HepG2 (cell line): ENCODE results near the gene PCDHGA7. TPM values are rescaled to one million over a fixed set of nuclear protein-coding genes. Genes with fewer than 3 reads are reported as not detected.
A peak's percentile ranks its signal among the peaks of the same experiment; 100 is the strongest.

ENCODE experiments used
- GABPA ChIP-seq, 2 experiments: IDR thresholded peaks; 2 replicates each; pipeline ENCODE4 v1.6.1; 2011 to 2016; ENCODE audit warnings: low read depth in 2 of 2, low read length in 1 of 2, missing biosample characterization in 1 of 2, missing genetic modification characterization in 1 of 2
- HNRNPUL1 ChIP-seq: fragments of 200-400 bp; formaldehyde crosslinking; IDR thresholded peaks from 2 replicates; pipeline ENCODE4 v1.6.1; 2017; ENCODE audit warnings: low read depth, mild to moderate bottlenecking, low read length, moderate library complexity
- HOXA3 ChIP-seq: sonication (generic); formaldehyde crosslinking; IDR thresholded peaks from 2 replicates; pipeline ENCODE4 v1.5.0; 2020; ENCODE audit warnings: missing genetic modification reagents
- NFYC ChIP-seq: IDR thresholded peaks from 2 replicates; pipeline ENCODE4 v1.6.1; 2016; ENCODE audit warnings: missing genetic modification reagents, missing compliant biosample characterization
- RARA ChIP-seq: IDR thresholded peaks from 2 replicates; pipeline ENCODE4 v1.6.1; 2016; ENCODE audit warnings: missing genetic modification reagents, missing compliant biosample characterization
- RXRB ChIP-seq: IDR thresholded peaks from 2 replicates; pipeline ENCODE4 v1.6.1; 2016; ENCODE audit warnings: borderline replicate concordance, missing genetic modification reagents, missing compliant biosample characterization
- TBP ChIP-seq: sonication (generic); formaldehyde crosslinking; IDR thresholded peaks from 2 replicates; pipeline ENCODE4 v1.5.0; 2020; ENCODE audit warnings: missing genetic modification reagents
- XBP1 ChIP-seq: sonication (generic); formaldehyde crosslinking; IDR thresholded peaks from 2 replicates; pipeline ENCODE4 v1.5.0; 2020; ENCODE audit warnings: missing genetic modification reagents
- ZNF160 ChIP-seq: sonication (generic); formaldehyde crosslinking; IDR thresholded peaks from 2 replicates; pipeline ENCODE4 v1.8.0; 2022; ENCODE audit warnings: mild to moderate bottlenecking, inconsistent platforms, missing genetic modification reagents
- ZNF205 ChIP-seq: IDR thresholded peaks from 2 replicates; pipeline ENCODE4 v1.6.1; 2018; ENCODE audit warnings: missing biosample characterization, missing genetic modification reagents
- ZNF251 ChIP-seq: sonication (generic); formaldehyde crosslinking; IDR thresholded peaks from 2 replicates; pipeline ENCODE4 v1.9.0; 2021; ENCODE audit warnings: mild to moderate bottlenecking, missing genetic modification reagents
- ZNF274 ChIP-seq: sonication (generic); formaldehyde crosslinking; IDR thresholded peaks from 2 replicates; pipeline ENCODE4 v1.5.1; 2020; ENCODE audit warnings: mild to moderate bottlenecking, missing genetic modification reagents
- ZNF468 ChIP-seq: sonication (generic); formaldehyde crosslinking; IDR thresholded peaks from 2 replicates; pipeline ENCODE4 v1.8.0; 2022; ENCODE audit warnings: mild to moderate bottlenecking, moderate library complexity, missing genetic modification reagents
- ZNF510 ChIP-seq: sonication (generic); formaldehyde crosslinking; IDR thresholded peaks from 2 replicates; pipeline ENCODE4 v1.4.0; 2020; ENCODE audit warnings: low read depth, mild to moderate bottlenecking, missing genetic modification reagents
- ZNF570 ChIP-seq: sonication (generic); formaldehyde crosslinking; IDR thresholded peaks from 2 replicates; pipeline ENCODE4 v1.4.0; 2020; ENCODE audit warnings: mild to moderate bottlenecking, missing genetic modification reagents, borderline replicate concordance
- polyA plus RNA-seq, 8 experiments: library from polyadenylated mRNA; depleted of rRNA in 3 of 8; stranded (reverse) in 7 of 8; unstranded in 1 of 8; fragments of >200 nt; fragmentation: Illumina TruSeq in 4 of 8; extraction: Trizol in 4 of 8; gene quantifications; 2 replicates each; pipeline versions ENCODE4 v1.2.1 to v1.2.3, GENCODE V29; 2011 to 2016; ENCODE audit warnings: low read depth in 4 of 8, missing spikeins in 1 of 8, mixed read lengths in 1 of 8; ENCODE audit not compliant: insufficient read depth in 1 of 8
- total RNA-seq, 5 experiments: library from RNA; depleted of rRNA; stranded (reverse); fragments of >200 nt; fragmentation: Illumina TruSeq; extraction: Trizol; gene quantifications; 2 replicates each; pipeline ENCODE4 v1.2.3, GENCODE V29; 2016; ENCODE audit warnings: low read depth in 1 of 5
- TF ChIP-seq, protein P1 (sequence below): sonication (generic); formaldehyde crosslinking; IDR thresholded peaks from 2 replicates; pipeline ENCODE4 v1.4.0; 2020; ENCODE audit warnings: missing genetic modification reagents, low read depth, mild to moderate bottlenecking, borderline replicate concordance
- TF ChIP-seq, protein P2 (sequence below): sonication (generic); formaldehyde crosslinking; IDR thresholded peaks from 2 replicates; pipeline ENCODE4 v1.4.0; 2020; ENCODE audit warnings: missing genetic modification reagents
- TF ChIP-seq, protein P3 (sequence below), 2 experiments: sonication (generic) in 1 of 2; formaldehyde crosslinking in 1 of 2; IDR thresholded peaks; 2 replicates each; pipeline versions ENCODE4 v1.4.0 to v1.6.1; 2018 to 2020; ENCODE audit warnings: missing genetic modification reagents in 2 of 2, borderline replicate concordance in 1 of 2, low read depth in 1 of 2, mild to moderate bottlenecking in 1 of 2, missing biosample characterization in 1 of 2
- TF ChIP-seq, protein P4 (sequence below): sonication (generic); formaldehyde crosslinking; IDR thresholded peaks from 2 replicates; pipeline ENCODE4 v1.5.0; 2020; ENCODE audit warnings: missing genetic modification reagents

Gene PCDHGA7
- total and polyA plus RNA-seq, 2 of the 13 experiments (the other 11 are each of a cell fraction or from before 2014, with no cell fraction given) = 0.11 to 0.31 TPM

DNA sequence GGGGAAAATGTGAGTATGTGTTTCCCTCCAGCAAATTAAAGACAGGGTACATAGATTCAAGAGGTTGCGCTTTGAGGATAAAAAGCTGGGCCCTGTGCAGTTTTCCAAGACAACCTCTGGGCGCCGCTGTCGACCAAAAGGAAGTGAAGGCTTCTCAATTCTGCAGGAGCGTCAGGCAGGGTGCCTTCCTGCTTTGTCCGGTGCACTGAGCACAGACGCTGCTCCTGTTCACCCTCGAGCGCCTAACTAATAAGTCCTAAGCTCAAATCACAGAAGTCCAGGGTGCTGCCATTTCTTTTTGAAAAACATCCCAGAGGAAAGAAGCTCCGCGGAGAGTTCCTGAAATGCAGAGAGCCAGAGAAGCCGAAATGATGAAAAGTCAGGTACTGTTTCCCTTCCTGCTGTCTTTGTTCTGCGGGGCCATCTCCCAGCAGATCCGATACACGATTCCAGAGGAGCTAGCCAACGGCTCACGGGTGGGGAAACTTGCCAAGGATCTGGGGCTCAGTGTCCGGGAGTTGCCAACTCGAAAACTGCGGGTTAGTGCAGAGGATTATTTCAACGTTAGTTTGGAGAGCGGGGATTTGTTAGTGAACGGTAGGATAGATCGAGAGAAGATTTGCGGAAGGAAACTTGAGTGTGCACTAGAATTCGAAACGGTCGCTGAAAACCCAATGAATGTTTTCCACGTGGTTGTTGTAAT, 32.5 kb upstream of the PCDHGA7 start, which contains the start of gene PCDHGB1 (continued):
- TF ChIP-seq XBP1 (CRISPR knock-in tag) (no peak), ZNF251 (no peak), HNRNPUL1 (no peak), ZNF160 (no peak), NFYC (CRISPR knock-in tag) (no peak), ZNF570 (CRISPR knock-in tag) (no peak), ZNF510 (CRISPR knock-in tag) (no peak), ZNF205 (0 out of 2 replicates have a peak, but pooled peaks have one; percentile 35), ZNF274 (CRISPR knock-in tag) (no peak), TBP (no peak), GABPA (IDR thresholded peaks at IDR 0.05; ENCODE audit: low read depth, low read length) (no peak), GABPA (CRISPR knock-in tag; IDR thresholded peaks at IDR 0.05; ENCODE audit: low read depth) (peak; percentile 74), ZNF468 (CRISPR knock-in tag) (no peak), HOXA3 (CRISPR knock-in tag) (no peak), RXRB (CRISPR knock-in tag) (no peak), RARA (CRISPR knock-in tag) (no peak)
- TF ChIP-seq, protein P1, sequence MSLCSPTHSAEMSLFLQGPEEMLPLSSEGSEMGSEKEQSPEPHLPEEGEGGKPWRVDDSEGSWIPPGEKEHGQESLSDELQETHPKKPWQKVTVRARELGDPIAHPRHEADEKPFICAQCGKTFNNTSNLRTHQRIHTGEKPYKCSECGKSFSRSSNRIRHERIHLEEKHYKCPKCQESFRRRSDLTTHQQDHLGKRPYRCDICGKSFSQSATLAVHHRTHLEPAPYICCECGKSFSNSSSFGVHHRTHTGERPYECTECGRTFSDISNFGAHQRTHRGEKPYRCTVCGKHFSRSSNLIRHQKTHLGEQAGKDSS (CRISPR knock-in tag) = no peak
- TF ChIP-seq, protein P2, sequence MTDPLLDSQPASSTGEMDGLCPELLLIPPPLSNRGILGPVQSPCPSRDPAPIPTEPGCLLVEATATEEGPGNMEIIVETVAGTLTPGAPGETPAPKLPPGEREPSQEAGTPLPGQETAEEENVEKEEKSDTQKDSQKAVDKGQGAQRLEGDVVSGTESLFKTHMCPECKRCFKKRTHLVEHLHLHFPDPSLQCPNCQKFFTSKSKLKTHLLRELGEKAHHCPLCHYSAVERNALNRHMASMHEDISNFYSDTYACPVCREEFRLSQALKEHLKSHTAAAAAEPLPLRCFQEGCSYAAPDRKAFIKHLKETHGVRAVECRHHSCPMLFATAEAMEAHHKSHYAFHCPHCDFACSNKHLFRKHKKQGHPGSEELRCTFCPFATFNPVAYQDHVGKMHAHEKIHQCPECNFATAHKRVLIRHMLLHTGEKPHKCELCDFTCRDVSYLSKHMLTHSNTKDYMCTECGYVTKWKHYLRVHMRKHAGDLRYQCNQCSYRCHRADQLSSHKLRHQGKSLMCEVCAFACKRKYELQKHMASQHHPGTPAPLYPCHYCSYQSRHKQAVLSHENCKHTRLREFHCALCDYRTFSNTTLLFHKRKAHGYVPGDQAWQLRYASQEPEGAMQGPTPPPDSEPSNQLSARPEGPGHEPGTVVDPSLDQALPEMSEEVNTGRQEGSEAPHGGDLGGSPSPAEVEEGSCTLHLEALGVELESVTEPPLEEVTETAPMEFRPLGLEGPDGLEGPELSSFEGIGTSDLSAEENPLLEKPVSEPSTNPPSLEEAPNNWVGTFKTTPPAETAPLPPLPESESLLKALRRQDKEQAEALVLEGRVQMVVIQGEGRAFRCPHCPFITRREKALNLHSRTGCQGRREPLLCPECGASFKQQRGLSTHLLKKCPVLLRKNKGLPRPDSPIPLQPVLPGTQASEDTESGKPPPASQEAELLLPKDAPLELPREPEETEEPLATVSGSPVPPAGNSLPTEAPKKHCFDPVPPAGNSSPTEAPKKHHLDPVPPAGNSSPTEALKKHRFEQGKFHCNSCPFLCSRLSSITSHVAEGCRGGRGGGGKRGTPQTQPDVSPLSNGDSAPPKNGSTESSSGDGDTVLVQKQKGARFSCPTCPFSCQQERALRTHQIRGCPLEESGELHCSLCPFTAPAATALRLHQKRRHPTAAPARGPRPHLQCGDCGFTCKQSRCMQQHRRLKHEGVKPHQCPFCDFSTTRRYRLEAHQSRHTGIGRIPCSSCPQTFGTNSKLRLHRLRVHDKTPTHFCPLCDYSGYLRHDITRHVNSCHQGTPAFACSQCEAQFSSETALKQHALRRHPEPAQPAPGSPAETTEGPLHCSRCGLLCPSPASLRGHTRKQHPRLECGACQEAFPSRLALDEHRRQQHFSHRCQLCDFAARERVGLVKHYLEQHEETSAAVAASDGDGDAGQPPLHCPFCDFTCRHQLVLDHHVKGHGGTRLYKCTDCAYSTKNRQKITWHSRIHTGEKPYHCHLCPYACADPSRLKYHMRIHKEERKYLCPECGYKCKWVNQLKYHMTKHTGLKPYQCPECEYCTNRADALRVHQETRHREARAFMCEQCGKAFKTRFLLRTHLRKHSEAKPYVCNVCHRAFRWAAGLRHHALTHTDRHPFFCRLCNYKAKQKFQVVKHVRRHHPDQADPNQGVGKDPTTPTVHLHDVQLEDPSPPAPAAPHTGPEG = no peak
- TF ChIP-seq, protein P3, sequence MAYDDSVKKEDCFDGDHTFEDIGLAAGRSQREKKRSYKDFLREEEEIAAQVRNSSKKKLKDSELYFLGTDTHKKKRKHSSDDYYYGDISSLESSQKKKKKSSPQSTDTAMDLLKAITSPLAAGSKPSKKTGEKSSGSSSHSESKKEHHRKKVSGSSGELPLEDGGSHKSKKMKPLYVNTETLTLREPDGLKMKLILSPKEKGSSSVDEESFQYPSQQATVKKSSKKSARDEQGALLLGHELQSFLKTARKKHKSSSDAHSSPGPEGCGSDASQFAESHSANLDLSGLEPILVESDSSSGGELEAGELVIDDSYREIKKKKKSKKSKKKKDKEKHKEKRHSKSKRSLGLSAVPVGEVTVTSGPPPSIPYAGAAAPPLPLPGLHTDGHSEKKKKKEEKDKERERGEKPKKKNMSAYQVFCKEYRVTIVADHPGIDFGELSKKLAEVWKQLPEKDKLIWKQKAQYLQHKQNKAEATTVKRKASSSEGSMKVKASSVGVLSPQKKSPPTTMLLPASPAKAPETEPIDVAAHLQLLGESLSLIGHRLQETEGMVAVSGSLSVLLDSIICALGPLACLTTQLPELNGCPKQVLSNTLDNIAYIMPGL (CRISPR knock-in tag; IDR thresholded peaks at IDR 0.05; ENCODE audit: borderline replicate concordance in 1 of 2, low read depth in 1 of 2) = no peak; a peak in 1 of 4 replicates
- TF ChIP-seq, protein P4, sequence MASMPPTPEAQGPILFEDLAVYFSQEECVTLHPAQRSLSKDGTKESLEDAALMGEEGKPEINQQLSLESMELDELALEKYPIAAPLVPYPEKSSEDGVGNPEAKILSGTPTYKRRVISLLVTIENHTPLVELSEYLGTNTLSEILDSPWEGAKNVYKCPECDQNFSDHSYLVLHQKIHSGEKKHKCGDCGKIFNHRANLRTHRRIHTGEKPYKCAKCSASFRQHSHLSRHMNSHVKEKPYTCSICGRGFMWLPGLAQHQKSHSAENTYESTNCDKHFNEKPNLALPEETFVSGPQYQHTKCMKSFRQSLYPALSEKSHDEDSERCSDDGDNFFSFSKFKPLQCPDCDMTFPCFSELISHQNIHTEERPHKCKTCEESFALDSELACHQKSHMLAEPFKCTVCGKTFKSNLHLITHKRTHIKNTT (CRISPR knock-in tag) = no peak
